Endothelial cell (in vitro differentiated cells): ENCODE measurements around the gene COL5A1. TPM values are rescaled to one million over a fixed set of nuclear protein-coding genes. Genes with fewer than 3 reads are reported as not detected.

ENCODE experiments used
- DNase-seq: peaks from one replicate; pipeline ENCODE4 v3.0.0; 2021; ENCODE audit warnings: low spot score
- H3K27ac Mint-ChIP-seq: one replicate; pipeline ENCODE4 v1.8.0; 2021; ENCODE audit warnings: mixed read lengths, inconsistent platforms; ENCODE audit not compliant: unreplicated experiment
- H3K27me3 Mint-ChIP-seq: one replicate; pipeline ENCODE4 v1.8.0; 2021; ENCODE audit warnings: mild to moderate bottlenecking, moderate library complexity, mixed read lengths, inconsistent platforms; ENCODE audit not compliant: unreplicated experiment
- H3K36me3 Mint-ChIP-seq: one replicate; pipeline ENCODE4 v1.8.0; 2021; ENCODE audit warnings: mild to moderate bottlenecking, low read depth, mixed read lengths, inconsistent platforms; ENCODE audit not compliant: unreplicated experiment
- H3K4me1 Mint-ChIP-seq: one replicate; pipeline ENCODE4 v1.8.0; 2021; ENCODE audit warnings: mild to moderate bottlenecking, mixed read lengths, inconsistent platforms; ENCODE audit not compliant: unreplicated experiment
- H3K4me3 Mint-ChIP-seq: one replicate; pipeline ENCODE4 v1.8.0; 2021; ENCODE audit warnings: mild to moderate bottlenecking, mixed read lengths, inconsistent platforms; ENCODE audit not compliant: unreplicated experiment
- H3K9me3 Mint-ChIP-seq: one replicate; pipeline ENCODE4 v1.8.0; 2021; ENCODE audit warnings: mixed read lengths, inconsistent platforms; ENCODE audit not compliant: unreplicated experiment
- total RNA-seq: library from RNA; stranded (reverse); fragmentation: NEBNext Ultra II Directional; extraction: Animal tissue kit (Norgen Biotek cat#: 25700); gene quantifications from one replicate; pipeline ENCODE4 v1.2.1, GENCODE V29; 2021; ENCODE audit not compliant: unreplicated experiment
- TF ChIP-seq, protein P1 (sequence below): fragments of 200-600 bp; sonication (generic); IDR thresholded peaks from one replicate; pipeline ENCODE4 v1.5.0; 2021; ENCODE audit warnings: antibody characterized with exemption; ENCODE audit not compliant: unreplicated experiment

The COL5A1 gene
- total RNA-seq, 1 donor from 2014 or later = 24.3 TPM

DNA sequence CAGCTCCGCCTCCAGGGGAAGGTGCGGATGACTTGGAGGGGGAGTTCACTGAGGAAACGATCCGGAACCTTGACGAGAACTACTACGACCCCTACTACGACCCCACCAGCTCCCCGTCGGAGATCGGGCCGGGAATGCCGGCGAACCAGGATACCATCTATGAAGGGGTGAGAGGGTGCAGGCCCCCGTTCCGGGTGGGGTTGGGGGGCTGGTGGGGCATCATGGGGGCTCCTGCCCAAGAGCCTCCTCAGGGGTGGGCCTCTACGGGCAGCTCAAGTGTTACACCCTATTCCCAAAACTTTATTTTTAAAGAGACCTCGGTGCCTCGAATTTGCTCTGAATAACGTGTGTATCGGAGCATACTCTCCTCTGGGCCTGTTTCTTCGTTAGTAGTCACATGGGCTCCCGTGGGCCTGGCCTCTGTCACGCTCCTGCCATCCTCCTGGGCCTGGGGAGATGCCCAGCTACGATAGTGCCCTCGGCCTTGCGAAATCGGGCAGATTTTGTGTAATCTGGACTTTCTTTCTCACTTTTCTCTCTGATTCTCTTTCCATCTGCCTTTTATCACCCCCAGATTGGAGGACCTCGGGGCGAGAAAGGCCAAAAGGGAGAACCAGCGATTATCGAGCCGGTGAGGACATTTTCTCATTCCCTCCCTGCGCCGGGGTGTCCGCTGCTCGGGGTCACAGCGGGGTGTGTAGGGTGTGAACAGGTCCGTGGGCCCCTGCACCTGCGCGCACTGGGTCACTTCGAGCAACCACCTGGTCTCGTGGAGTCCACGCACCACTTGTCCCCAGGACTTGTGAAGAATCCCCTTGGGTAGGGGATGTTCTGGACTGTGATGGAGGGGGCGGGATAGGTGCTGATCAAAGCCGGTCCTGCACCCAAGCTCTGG lies 90.1 kb downstream of the COL5A1 start:
- no peak for DNase-seq

DNA sequence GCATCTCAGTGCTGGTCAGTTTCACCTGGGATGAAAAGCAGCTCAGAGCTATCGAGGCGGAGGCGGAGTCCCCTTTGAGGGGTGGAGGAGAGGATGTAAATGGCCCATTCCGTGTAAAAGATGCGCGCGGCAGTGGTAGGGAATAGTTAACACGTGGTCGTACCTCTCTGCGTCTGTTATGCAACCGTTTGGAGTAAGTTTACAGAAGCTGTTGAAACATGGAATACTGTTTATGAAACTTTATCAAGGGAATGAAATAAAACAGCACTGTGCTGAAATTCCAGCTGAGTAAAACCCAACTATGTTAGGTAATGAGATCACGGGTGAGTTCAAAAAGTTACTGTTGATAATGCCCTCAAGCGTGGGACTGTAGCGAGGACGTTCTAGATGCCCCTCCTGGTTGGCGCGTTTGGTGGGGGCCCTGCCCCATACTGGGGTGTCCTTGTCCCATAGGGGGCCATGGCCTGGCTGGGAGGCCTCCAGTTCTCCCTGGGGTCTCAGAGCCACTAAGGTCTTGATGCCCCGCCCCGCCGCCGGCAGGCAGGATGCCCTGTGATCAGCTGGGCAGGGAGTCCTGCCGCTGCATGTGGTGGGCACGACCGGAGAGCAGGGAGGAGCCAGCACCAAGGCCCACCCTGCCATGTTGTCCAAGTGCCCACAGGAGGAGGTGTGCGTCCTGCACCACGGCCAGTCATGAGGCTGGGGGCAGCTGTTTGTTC lies 90.9 kb downstream of the COL5A1 start:
- DNase-seq = no peak
- Mint-ChIP-seq H3K27me3 (peaks cover 11% of the 10 kb centered on the region), H3K9me3 (no peaks in the 10 kb centered on the region), H3K27ac (no peak overlapping the region), H3K4me1 (no peaks in the 10 kb centered on the region), H3K4me3 (no peak overlapping the region), H3K36me3 (peaks cover 7% of the 10 kb centered on the region)
- TF ChIP-seq, protein P1, sequence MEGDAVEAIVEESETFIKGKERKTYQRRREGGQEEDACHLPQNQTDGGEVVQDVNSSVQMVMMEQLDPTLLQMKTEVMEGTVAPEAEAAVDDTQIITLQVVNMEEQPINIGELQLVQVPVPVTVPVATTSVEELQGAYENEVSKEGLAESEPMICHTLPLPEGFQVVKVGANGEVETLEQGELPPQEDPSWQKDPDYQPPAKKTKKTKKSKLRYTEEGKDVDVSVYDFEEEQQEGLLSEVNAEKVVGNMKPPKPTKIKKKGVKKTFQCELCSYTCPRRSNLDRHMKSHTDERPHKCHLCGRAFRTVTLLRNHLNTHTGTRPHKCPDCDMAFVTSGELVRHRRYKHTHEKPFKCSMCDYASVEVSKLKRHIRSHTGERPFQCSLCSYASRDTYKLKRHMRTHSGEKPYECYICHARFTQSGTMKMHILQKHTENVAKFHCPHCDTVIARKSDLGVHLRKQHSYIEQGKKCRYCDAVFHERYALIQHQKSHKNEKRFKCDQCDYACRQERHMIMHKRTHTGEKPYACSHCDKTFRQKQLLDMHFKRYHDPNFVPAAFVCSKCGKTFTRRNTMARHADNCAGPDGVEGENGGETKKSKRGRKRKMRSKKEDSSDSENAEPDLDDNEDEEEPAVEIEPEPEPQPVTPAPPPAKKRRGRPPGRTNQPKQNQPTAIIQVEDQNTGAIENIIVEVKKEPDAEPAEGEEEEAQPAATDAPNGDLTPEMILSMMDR = no peak

More for the DNA sequence above, 90.1 kb downstream of the COL5A1 start:
- no peak overlapping the region for H3K4me3 Mint-ChIP-seq
- H3K27ac Mint-ChIP-seq = no peak overlapping the region
- H3K36me3 Mint-ChIP-seq = peaks cover 7% of the 10 kb centered on the region
- H3K9me3 Mint-ChIP-seq = no peaks in the 10 kb centered on the region
- TF ChIP-seq, protein P1 = no peak
- peaks cover 11% of the 10 kb centered on the region for H3K27me3 Mint-ChIP-seq
- no peaks in the 10 kb centered on the region for H3K4me1 Mint-ChIP-seq

DNA sequence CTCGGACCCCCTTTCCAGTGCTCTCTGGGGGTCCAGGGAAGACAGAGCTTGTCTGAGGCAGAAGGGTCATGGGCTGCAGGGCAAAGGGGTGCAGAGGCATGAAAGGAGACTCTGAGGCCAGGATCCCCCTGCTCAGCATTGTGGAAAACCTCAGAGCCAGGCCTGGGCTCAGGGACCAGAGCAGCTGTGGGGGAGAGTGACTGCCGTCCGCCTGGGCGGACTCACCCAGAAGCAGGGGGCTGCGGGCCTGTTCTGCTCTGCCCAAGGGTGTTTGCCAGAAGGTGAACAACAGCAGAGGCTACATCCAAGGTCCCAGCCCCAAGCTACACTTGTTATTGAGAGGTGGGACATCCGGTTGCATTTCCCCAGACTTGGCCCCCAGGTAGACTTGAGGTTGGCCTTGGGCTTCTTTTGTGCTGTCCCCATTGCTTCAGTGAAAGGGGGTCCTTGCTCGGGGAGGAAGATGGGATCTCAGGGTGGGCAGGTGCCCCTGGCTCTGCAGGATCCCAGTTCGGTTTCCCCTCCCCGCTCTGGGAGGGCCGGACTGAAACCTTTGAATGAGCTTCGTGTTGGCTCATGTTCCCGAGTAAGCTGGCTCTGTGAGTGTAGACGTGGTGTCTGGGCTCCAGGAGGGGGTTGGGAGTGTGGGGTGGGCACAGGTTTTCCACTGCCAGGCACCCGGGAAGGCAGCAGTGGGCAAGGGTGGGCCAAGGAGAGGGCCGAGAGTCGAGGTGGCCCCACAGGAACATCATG lies 92.1 kb downstream of the COL5A1 start:
- no peak overlapping the region for H3K27ac Mint-ChIP-seq
- H3K36me3 Mint-ChIP-seq = peaks cover 7% of the 10 kb centered on the region
- TF ChIP-seq, protein P1 = no peak
- no peaks in the 10 kb centered on the region for H3K9me3 Mint-ChIP-seq
- no peak overlapping the region for H3K4me3 Mint-ChIP-seq
- no peaks in the 10 kb centered on the region for H3K4me1 Mint-ChIP-seq
- DNase-seq = no peak
- H3K27me3 Mint-ChIP-seq = peaks cover 11% of the 10 kb centered on the region

DNA sequence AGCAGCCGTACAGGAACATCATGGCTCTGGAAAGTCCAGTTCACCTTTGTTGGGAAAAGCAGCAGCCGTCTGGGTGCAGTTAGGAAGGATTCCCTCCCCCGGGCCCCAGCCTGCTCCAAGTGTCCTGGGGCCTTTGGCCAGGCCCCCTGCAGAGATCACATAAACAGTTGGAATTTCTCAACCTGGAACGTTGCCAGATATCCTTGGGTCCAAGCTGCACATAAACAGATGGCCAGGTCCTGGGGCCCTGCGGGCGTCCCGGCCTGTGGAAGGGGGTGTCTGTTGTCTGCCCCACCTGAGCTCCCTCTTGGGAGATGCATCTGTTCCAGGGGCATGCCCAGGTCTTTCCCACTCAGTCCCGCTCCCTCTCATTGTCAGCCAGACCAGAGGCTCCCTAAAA lies 92.7 kb downstream of the COL5A1 start:
- H3K4me3 Mint-ChIP-seq = no peak overlapping the region
- no peaks in the 10 kb centered on the region for H3K4me1 Mint-ChIP-seq
- no peak overlapping the region for H3K27ac Mint-ChIP-seq
- peaks cover 7% of the 10 kb centered on the region for H3K36me3 Mint-ChIP-seq
- no peaks in the 10 kb centered on the region for H3K9me3 Mint-ChIP-seq
- DNase-seq = no peak
- TF ChIP-seq, protein P1 = no peak
- H3K27me3 Mint-ChIP-seq = peaks cover 11% of the 10 kb centered on the region
